Stimulated activated CD8-positive, alpha-beta memory T cell treated with anti-CD3 and anti-CD28 coated beads, Interleukin-4, amount 100 ng/mL, for 1 hour (primary cell): Measurements from ENCODE around the gene CDH9.
"Not testable (repeated sequence)": the region's sequence is repeated elsewhere in the genome, so short reads cannot be mapped to it uniquely, and the experiment has no call there.

ENCODE experiments used
- DNase-seq, 2 donors: peaks; one replicate each; pipeline ENCODE4 v3.0.0-alpha.2; 2020; ENCODE audit warnings: low read depth in 2 of 2, low spot score in 1 of 2

The CDH9 gene

DNA sequence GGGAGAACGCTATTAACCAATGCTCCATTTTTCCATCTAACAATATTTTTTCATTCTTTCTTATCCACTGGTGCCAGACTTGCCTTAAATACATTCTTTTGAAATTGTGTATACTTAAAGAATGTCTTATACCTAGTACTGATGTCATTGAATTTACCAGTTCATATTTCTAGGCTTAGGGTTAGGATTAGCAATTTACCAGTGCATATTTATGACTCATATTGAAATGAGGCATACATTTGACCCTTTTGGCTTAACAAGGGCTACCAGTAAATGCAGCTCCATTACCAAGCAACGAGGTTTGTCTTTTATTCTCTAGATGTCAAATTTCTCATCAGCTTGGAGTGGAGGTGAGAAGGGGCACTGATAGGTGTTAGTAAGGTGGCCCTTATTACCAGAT lies 89.5 kb downstream of the CDH9 start:
- no peak for DNase-seq

GRCh38 chr5:26945901-26946300 lies 92.5 kb downstream of the CDH9 start:
- no peak for DNase-seq

- DNase-seq, result no peak
Measured at GRCh38 chr5:26942481-26942880, 95.9 kb downstream of the CDH9 start.

DNA sequence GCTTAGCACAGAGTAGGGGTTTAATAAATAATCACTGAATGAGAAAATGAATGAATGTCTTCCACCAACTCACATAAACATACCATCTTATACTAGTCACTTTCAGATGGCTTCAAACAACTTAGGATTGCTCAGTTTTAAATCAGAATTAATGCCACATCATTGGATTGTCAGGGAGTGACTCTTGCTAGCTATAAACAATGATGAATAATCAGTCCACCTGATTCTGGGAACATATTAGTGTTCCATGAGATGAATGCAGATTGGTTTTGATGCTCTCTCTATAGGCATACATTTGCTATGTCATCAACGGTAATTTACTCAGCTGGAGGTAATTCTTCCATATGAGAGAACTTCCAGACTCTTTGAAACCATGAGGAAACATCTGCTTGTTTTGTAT lies 97.4 kb downstream of the CDH9 start:
- DNase-seq, result no peak

GRCh38 chr5:26932238-26932637 lies 106.1 kb downstream of the CDH9 start:
- no peak for DNase-seq

DNA sequence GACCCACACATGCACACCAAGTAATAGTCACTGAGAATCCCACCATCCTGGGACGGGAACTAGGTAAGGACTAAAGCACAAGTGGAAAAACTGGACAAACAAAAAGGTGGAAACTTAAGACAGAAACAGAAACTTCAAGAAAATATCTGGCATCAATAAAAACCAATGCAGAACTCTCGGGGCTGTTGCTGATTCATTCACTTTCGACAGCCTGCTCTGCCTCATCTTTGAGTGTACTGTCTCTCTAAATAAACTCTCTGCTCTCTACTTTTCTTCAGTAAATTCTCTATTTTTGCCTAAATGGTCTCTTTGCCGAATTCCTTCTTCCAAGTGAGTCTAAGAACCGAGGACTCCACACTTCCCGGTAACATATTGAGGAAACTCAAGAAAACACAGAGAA lies 116.9 kb downstream of the CDH9 start:
- DNase-seq, result no peak

- DNase-seq, result no peak
Measured at GRCh38 chr5:26903469-26903868, 134.9 kb downstream of the CDH9 start.

GRCh38 chr5:26894719-26895263 lies 143.6 kb downstream of the CDH9 start:
- DNase-seq, result no peak

DNA sequence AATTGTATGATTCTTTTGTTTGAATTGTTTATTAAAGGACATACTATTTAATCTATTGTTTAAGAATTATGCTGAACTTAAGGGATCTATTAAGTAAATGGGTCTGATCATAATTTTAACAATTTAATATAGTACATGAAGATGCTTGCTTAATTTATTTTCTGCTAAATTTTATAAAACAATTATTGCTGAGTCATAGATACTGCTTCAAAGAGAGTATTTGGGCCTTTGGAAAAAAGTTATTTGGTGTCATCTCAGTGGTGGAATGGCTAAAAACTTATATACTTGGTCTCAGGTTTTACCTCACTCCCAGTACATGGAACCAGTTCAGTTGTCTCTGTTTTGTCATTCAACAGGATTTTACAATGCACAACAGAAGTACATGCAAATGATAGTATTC lies 145.3 kb downstream of the CDH9 start:
- no peak for DNase-seq

DNA sequence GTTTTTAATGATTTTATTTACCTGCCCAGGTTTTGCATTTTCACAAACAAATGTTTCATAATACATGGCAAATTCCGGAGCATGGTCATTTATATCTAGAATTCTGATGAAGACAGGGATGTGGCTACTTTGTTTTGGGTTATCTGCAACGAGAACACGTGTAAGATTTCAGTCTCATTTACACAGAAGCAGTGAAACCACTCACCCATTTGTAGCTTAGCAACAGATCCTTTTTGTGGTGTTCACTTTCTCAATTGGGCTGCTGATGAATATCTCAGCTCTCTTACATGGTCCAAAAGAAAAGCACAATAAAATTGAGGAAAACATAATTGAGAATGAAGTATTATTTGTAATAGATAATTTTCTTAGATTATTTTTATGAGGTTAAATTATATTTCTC lies 148.6 kb downstream of the CDH9 start:
- no peak for DNase-seq

- no peak for DNase-seq
Measured at GRCh38 chr5:26884481-26884880, 153.9 kb downstream of the CDH9 start.

GRCh38 chr5:26883375-26883774 lies 155.0 kb downstream of the CDH9 start:
- no peak for DNase-seq

- no peak for DNase-seq
Measured at GRCh38 chr5:26881901-26882300, 156.5 kb downstream of the CDH9 start.

- no peak for DNase-seq
Measured at GRCh38 chr5:26877154-26877553, 161.2 kb downstream of the CDH9 start.

- DNase-seq, result no peak
Measured at GRCh38 chr5:26872337-26872736, 166.0 kb downstream of the CDH9 start.

DNA sequence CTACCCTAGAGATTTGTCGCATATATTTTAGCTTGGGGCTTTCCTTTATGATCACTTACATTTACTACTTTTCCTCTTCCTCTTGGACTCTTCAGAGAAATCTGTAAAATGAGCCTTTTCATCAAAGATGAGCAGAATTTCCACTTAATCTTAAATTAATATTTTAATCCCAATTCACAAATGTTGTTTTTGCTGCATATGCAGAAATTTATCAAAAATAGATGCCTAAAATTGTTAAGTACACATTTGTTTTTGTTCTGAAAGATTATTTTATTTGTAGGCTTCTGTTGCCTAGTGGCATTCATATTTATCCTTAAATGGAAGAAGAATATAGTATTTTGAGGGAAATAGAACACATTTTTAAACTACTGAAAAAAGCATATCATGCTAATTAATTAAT lies 168.6 kb downstream of the CDH9 start:
- DNase-seq, result no peak

DNA sequence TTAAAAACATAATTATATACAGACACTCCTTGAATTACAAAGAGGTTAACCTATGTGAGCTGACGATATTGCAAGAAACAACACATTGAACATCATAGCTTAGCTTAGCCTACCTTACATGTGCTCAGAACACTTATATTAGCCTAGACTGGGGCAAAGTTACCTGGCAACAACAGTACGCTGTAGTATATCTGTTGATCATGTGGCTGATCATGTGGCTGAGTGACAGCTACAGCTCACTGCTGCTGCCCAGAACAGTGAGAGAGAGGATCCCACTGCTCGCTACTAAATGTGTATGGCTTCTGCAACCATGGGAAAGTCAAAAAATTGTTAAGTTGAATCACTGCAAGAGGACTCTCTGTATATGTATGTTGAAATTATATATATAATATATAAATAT lies 169.9 kb downstream of the CDH9 start:
- DNase-seq, result no peak

- DNase-seq, result no peak
Measured at GRCh38 chr5:26864061-26864460, 174.3 kb downstream of the CDH9 start.

- no peak for DNase-seq
Measured at GRCh38 chr5:26856238-26856637, 182.1 kb downstream of the CDH9 start.

DNA sequence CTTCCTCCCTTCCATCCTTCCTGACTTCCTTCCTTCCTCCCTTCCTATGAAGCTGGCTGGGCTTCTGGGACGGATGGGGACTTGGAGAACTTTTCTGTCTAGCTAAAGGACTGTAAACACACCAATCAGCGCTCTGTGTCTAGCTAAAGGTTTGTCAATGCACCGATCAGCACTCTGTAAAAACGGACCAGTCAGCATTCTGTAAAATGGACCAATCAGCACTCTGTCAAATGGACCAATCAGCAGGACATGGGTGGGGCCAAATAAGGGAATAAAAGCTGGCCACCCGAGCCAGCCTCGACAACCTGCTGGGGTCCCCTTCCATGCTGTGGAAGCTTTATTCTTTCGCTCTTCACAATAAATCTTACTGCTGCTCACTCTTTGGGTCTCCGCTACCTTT lies 185.9 kb downstream of the CDH9 start:
- DNase-seq, result not testable (repeated sequence)

- DNase-seq, result no peak
Measured at GRCh38 chr5:26847041-26847736, 191.2 kb downstream of the CDH9 start.

- DNase-seq, result no peak
Measured at GRCh38 chr5:26843677-26844076, 194.7 kb downstream of the CDH9 start.

GRCh38 chr5:26833596-26833995 lies 204.8 kb downstream of the CDH9 start:
- no peak for DNase-seq
